GM19468 (cell line): ENCODE data around the gene CAMTA1.
"Not testable (repeated sequence)": the region's sequence is repeated elsewhere in the genome, so short reads cannot be mapped to it uniquely, and the experiment has no call there.

Experiments
- ATAC-seq: cut with Tn5 transposase; IDR thresholded peaks from one replicate; pipeline ENCODE4 v1.9.1; 2021; ENCODE audit warnings: mild to moderate bottlenecking, moderate library complexity, moderate number of reproducible peaks; ENCODE audit not compliant: unreplicated experiment; ENCODE audit errors: extremely low read depth

Gene CAMTA1

GRCh38 chr1:7403265-7404045 lies 618.2 kb downstream of the CAMTA1 start:
- ATAC-seq: no peak

GRCh38 chr1:7404046-7404742 lies 618.9 kb downstream of the CAMTA1 start:
- no peak for ATAC-seq

GRCh38 chr1:7405844-7406500 lies 620.7 kb downstream of the CAMTA1 start:
- ATAC-seq: no peak

GRCh38 chr1:7406641-7407543 lies 621.6 kb downstream of the CAMTA1 start:
- ATAC-seq: no peak

- no peak for ATAC-seq
Measured at GRCh38 chr1:7407544-7407895, 622.3 kb downstream of the CAMTA1 start.

GRCh38 chr1:7407980-7408770 lies 622.9 kb downstream of the CAMTA1 start:
- no peak for ATAC-seq

- ATAC-seq: no peak
Measured at GRCh38 chr1:7408771-7409150, 623.5 kb downstream of the CAMTA1 start.

- ATAC-seq: no peak
Measured at GRCh38 chr1:7409278-7409677, 624.0 kb downstream of the CAMTA1 start.

GRCh38 chr1:7410156-7410555 lies 624.9 kb downstream of the CAMTA1 start:
- no peak for ATAC-seq

- ATAC-seq: not testable (repeated sequence)
Measured at GRCh38 chr1:7417618-7418017, 632.4 kb downstream of the CAMTA1 start.

GRCh38 chr1:7418442-7419080 lies 633.3 kb downstream of the CAMTA1 start:
- ATAC-seq: no peak

- ATAC-seq: no peak
Measured at GRCh38 chr1:7420098-7420445, 634.8 kb downstream of the CAMTA1 start.

- no peak for ATAC-seq
Measured at GRCh38 chr1:7420470-7421100, 635.3 kb downstream of the CAMTA1 start.

GRCh38 chr1:7421471-7422075 lies 636.3 kb downstream of the CAMTA1 start:
- no peak for ATAC-seq

GRCh38 chr1:7422081-7422480 lies 636.8 kb downstream of the CAMTA1 start:
- no peak for ATAC-seq

- ATAC-seq: no peak
Measured at GRCh38 chr1:7422561-7422960, 637.3 kb downstream of the CAMTA1 start.

- no peak for ATAC-seq
Measured at GRCh38 chr1:7422966-7423365, 637.7 kb downstream of the CAMTA1 start.

- ATAC-seq: no peak
Measured at GRCh38 chr1:7424352-7424890, 639.2 kb downstream of the CAMTA1 start.
